GM18505 (cell line): Measurements from ENCODE around the gene ANK2.

Experiments used
- ATAC-seq: cut with Tn5 transposase; IDR thresholded peaks from one replicate; pipeline ENCODE4 v1.9.1; 2021; ENCODE audit not compliant: unreplicated experiment
- POLR2A ChIP-seq: IDR thresholded peaks from 4 replicates; pipeline ENCODE4 v1.6.1; 2011; ENCODE audit warnings: borderline replicate concordance; ENCODE audit not compliant: insufficient read depth, insufficient read length; ENCODE audit errors: extremely low read depth

ANK2 gene

GRCh38 chr4:113025416-113025815 is 24.0 kb upstream of the ANK2 start:
- ATAC-seq: no peak
- TF ChIP-seq POLR2A: no peak

GRCh38 chr4:113026556-113026955 is 22.9 kb upstream of the ANK2 start:
- no peak for ATAC-seq
- no peak for TF ChIP-seq POLR2A

GRCh38 chr4:113028074-113028473 is 21.4 kb upstream of the ANK2 start:
- ATAC-seq: no peak
- no peak for TF ChIP-seq POLR2A

DNA sequence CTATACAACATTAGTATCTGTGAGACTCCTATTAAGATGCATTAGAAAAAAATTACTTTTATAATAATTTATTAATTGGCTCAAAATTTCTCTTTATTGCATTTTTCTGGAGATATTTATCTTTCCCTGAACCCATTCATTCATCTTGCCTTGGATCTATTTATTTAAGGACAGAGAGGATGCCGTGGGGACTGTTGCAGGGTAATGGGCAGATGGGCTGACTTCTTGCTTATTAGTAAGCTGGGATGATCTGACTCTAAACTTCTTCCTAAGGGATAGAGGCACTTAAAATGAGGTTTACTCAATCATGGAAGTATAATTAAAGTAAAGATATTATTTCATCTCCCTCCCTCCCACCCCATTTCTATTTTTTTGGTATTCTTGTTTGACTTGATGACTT is 18.2 kb upstream of the ANK2 start:
- ATAC-seq: no peak
- TF ChIP-seq POLR2A: no peak

- peak; percentile 78 for ATAC-seq
- TF ChIP-seq POLR2A: no peak
Observed at GRCh38 chr4:113040793-113041192, 8.7 kb upstream of the ANK2 start.

GRCh38 chr4:113042502-113042901 is 7.0 kb upstream of the ANK2 start:
- ATAC-seq: no peak
- no peak for TF ChIP-seq POLR2A

- no peak for TF ChIP-seq POLR2A
- ATAC-seq: no peak
Observed at GRCh38 chr4:113043591-113043990, 5.9 kb upstream of the ANK2 start.

- TF ChIP-seq POLR2A: no peak
- no peak for ATAC-seq
Observed at GRCh38 chr4:113050371-113050755, 910 bp downstream of the ANK2 start.

DNA sequence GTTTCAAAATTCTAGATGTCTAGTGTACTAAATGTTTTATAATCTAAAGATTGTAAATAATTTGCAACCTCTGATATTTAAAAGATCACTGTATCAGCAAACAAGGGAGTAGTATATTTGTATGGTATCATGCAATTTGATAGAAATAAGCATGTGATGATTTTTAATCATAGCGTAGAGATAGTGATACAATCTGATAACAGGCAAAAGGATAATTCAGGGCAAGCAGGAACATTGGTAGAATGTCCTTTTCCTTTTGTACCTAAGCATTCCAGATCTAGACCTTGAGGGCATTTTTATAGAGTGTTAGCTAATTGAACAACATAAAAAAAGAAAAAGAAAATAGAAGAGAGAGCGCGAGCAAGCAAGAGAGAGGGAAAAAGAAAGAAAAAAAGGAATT is 1.4 kb downstream of the ANK2 start:
- ATAC-seq: no peak

DNA sequence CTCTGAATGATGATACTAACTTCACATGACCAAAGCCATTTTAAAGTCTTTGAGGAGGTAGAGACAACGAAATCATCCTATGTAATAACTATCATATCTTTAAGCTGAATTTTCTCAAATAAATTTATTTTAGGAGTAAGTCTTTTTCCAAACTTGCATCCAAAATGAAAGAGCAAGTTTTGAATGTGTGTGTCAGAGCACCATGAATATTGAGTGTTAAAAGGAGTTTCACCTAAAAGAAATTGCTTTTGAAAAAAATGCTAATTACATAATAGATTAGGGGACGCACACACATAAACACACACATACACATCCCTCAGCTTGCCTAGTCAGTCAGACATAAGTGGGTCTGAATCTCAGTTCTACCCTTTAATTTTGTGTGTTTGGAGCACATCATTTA is 1.9 kb downstream of the ANK2 start:
- no peak for TF ChIP-seq POLR2A
- no peak for ATAC-seq

More for the DNA sequence above, 1.4 kb downstream of the ANK2 start:
- TF ChIP-seq POLR2A: no peak

DNA sequence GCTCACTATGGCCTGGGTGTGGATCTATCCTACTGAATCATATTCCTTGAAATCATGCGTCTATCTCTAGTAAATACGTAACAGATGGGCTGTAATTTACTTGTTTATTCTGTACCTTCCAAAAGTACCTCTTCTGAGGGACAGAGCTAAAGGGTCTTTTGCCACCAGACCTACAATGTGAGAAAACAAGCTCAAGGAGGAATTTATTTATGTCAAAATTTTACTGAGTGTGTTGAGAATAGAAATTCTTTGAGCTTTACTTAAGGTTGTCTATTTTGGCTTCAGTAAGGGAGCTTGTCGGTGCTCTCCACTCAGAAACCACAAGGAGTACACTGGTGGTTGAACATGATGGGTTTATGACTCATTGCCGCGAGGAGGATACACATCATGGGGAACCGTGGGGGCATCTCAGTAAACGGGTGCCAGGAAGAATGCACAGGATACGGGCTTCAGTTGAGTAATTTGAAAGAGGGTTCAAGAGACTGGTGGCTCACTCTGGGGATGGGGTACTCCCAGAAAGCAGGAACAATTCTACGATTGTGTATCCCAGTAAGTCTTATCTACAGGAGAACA is 3.0 kb downstream of the ANK2 start:
- no peak for TF ChIP-seq POLR2A
- ATAC-seq: no peak

DNA sequence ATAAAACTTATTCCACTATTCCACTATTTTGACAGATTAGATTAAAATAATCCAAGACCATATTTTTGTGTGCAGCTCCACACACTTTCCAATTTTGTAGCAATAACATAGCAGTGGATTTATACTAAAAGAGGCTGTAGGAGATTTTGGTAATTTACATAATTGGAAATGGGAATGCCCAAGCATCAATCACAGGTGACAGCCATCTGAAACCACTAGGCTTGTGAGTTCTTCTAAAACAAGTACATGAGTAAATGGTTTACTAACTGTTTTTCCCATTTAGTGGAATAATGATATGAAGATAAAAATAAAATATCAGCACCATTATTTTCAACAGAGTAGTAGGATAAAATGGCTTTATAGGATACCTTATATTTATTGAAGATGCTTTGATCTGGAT is 4.4 kb downstream of the ANK2 start:
- ATAC-seq: no peak
- no peak for TF ChIP-seq POLR2A

- TF ChIP-seq POLR2A: no peak
- ATAC-seq: no peak
Observed at GRCh38 chr4:113056318-113056717, 6.9 kb downstream of the ANK2 start.

DNA sequence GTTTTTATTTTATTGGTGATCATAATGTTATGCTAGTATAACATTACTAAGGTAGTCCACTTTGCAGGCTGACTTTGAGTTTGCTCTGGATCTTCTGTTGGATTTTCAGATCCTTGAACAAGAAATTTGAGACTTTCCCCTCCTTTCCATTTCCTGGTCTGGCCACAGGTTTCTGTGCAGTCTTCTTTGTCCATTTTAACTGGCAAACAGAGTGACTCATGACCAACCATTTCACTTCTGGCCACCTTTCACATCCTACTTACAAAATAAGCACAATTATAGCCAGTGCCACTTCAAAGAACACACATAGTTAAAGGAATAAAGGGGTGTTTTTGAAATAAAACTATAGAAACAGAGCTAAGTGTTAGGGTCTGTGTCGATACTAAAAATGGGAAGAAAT is 8.4 kb downstream of the ANK2 start:
- no peak for TF ChIP-seq POLR2A
- ATAC-seq: no peak
